ENCODE data around the gene FBLN5. TPM values are rescaled to one million over a fixed set of nuclear protein-coding genes. Genes with fewer than 3 reads are reported as not detected.
A peak's percentile ranks its signal among the peaks of the same experiment; 100 is the strongest.

Gene FBLN5
- total and polyA plus RNA-seq, 7 donors: 3.0 to 253 (median 91.8) TPM

GRCh38 chr14:91942128-91942527 is 5.4 kb downstream of the FBLN5 start:
- H3K27ac ChIP-seq: no peak overlapping the region
- WGBS, 2 donors: 27 to 40% methylated on average over 1 of the region's 1 CpG
- intact Hi-C loops (cut with DNase I): no loop called here
- peaks cover 0 to 32% (median 16%) of the 10 kb centered on the region in 4 donors for H3K36me3 ChIP-seq
- no peaks in the 10 kb centered on the region for H3K27me3 ChIP-seq
- TF ChIP-seq POLR2AphosphoS5 (IDR thresholded peaks at IDR 0.05) (no peak), POLR2A (IDR thresholded peaks at IDR 0.05) (no peak), EP300 (IDR thresholded peaks at IDR 0.05) (no peak)
- TF ChIP-seq, protein P1, sequence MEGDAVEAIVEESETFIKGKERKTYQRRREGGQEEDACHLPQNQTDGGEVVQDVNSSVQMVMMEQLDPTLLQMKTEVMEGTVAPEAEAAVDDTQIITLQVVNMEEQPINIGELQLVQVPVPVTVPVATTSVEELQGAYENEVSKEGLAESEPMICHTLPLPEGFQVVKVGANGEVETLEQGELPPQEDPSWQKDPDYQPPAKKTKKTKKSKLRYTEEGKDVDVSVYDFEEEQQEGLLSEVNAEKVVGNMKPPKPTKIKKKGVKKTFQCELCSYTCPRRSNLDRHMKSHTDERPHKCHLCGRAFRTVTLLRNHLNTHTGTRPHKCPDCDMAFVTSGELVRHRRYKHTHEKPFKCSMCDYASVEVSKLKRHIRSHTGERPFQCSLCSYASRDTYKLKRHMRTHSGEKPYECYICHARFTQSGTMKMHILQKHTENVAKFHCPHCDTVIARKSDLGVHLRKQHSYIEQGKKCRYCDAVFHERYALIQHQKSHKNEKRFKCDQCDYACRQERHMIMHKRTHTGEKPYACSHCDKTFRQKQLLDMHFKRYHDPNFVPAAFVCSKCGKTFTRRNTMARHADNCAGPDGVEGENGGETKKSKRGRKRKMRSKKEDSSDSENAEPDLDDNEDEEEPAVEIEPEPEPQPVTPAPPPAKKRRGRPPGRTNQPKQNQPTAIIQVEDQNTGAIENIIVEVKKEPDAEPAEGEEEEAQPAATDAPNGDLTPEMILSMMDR (IDR thresholded peaks at IDR 0.05): no peak
- DNase-seq: no peak
- peaks cover 0 to 37% (median 8%) of the 10 kb centered on the region in 4 donors for H3K4me1 ChIP-seq
- no peak overlapping the region for H3K4me3 ChIP-seq
- no peaks in the 10 kb centered on the region for H3K9me3 ChIP-seq

GRCh38 chr14:91940209-91940608 is 7.3 kb downstream of the FBLN5 start:
- DNase-seq: no peak
- Histone ChIP-seq H3K4me3 (no peak overlapping the region), H3K36me3 (peaks cover 0 to 50% (median 26%) of the 10 kb centered on the region in 4 donors), H3K9me3 (no peaks in the 10 kb centered on the region), H3K27ac (no peak overlapping the region), H3K4me1 (peaks cover 0 to 26% (median under 1%) of the 10 kb centered on the region in 4 donors), H3K27me3 (no peaks in the 10 kb centered on the region)
- intact Hi-C loops (cut with DNase I): no loop called here
- no peak for TF ChIP-seq POLR2AphosphoS5 (IDR thresholded peaks at IDR 0.05)
- TF ChIP-seq, protein P1 (IDR thresholded peaks at IDR 0.05): no peak
- WGBS, 2 donors: 87 to 90% methylated on average over 3 of the region's 3 CpGs

GRCh38 chr14:91935586-91935985 is 11.9 kb downstream of the FBLN5 start:
- Histone ChIP-seq H3K36me3 (peaks cover 0 to 46% (median 27%) of the 10 kb centered on the region in 4 donors), H3K4me3 (no peak overlapping the region), H3K9me3 (no peaks in the 10 kb centered on the region), H3K27me3 (no peaks in the 10 kb centered on the region), H3K27ac (peak overlapping the region in 1 of 4 donors; percentile 6), H3K4me1 (peaks cover 0 to 3% (median 0%) of the 10 kb centered on the region in 4 donors)
- peak; percentile 2 for DNase-seq
- TF ChIP-seq, protein P1 (IDR thresholded peaks at IDR 0.05): no peak
- TF ChIP-seq EP300 (IDR thresholded peaks at IDR 0.05): no peak
- no peak for TF ChIP-seq POLR2AphosphoS5 (IDR thresholded peaks at IDR 0.05)
- TF ChIP-seq POLR2A (IDR thresholded peaks at IDR 0.05): no peak
- intact Hi-C loops (cut with DNase I): no loop called here
- WGBS, 2 donors: 39 to 74% methylated on average over 6 of the region's 6 CpGs

- Histone ChIP-seq H3K4me3 (no peak overlapping the region), H3K36me3 (peaks cover 0 to 37% (median 20%) of the 10 kb centered on the region in 4 donors), H3K4me1 (peaks cover 0 to 11% (median 2%) of the 10 kb centered on the region in 4 donors), H3K9me3 (no peaks in the 10 kb centered on the region), H3K27me3 (no peaks in the 10 kb centered on the region), H3K27ac (peak overlapping the region in 2 of 4 donors; percentile 6 to 29)
- intact Hi-C loops (cut with DNase I): no loop called here
- TF ChIP-seq POLR2AphosphoS5 (IDR thresholded peaks at IDR 0.05): peak in 1 of 4 donors; percentile 8
- TF ChIP-seq, protein P1 (IDR thresholded peaks at IDR 0.05): no peak
- DNase-seq: peak; percentile 67
- 67 to 79% methylated on average over 8 of the region's 8 CpGs for WGBS, 2 donors
These were observed 12.8 kb downstream of the FBLN5 start for GRCh38 chr14:91934554-91935285.

All from sigmoid colon (tissue), 7 donors.